Activated naive CD4-positive, alpha-beta T cell treated with anti-CD3 and anti-CD28 coated beads for 36 hours (primary cell): ENCODE measurements around the gene ANKS1A. TPM values are rescaled to one million over a fixed set of nuclear protein-coding genes. Genes with fewer than 3 reads are reported as not detected.

Experiments used
- CTCF ChIA-PET: fragments of 350-600 bp; sonication (Branson Sonifier 250); formaldehyde crosslinking; loops from one replicate; lab custom pipeline; 2021; ENCODE audit warnings: antibody characterized with exemption; lab: Charles Lee
- DNase-seq: peaks from one replicate; pipeline ENCODE4 v3.0.0-alpha.2; 2020
- H3K27ac Mint-ChIP-seq: one replicate; pipeline ENCODE4 v1.8.0; 2021; ENCODE audit warnings: mild to moderate bottlenecking, mixed read lengths
- H3K27me3 Mint-ChIP-seq: one replicate; pipeline ENCODE4 v1.8.0; 2021; ENCODE audit warnings: low read depth, mixed read lengths
- H3K36me3 Mint-ChIP-seq: one replicate; pipeline ENCODE4 v1.8.0; 2021; ENCODE audit warnings: low read depth, mixed read lengths
- H3K4me1 Mint-ChIP-seq: one replicate; pipeline ENCODE4 v1.8.0; 2021; ENCODE audit warnings: low read depth, mixed read lengths
- H3K4me3 Mint-ChIP-seq: one replicate; pipeline ENCODE4 v1.8.0; 2021; ENCODE audit warnings: mild to moderate bottlenecking, moderate library complexity, mixed read lengths
- H3K9me3 Mint-ChIP-seq: one replicate; pipeline ENCODE4 v1.8.0; 2021; ENCODE audit warnings: mixed read lengths
- intact Hi-C: fragments of 100-400 bp; cut with micrococcal nuclease; formaldehyde crosslinking; loops from one replicate; pipeline ENCODE4 v1.15.1; 2023
- total RNA-seq, 2 experiments: library from RNA; stranded (reverse); gene quantifications; one replicate each; pipeline ENCODE4 v1.2.3, GENCODE V29; 2021

ANKS1A gene
- total RNA-seq, 2 experiments from 2014 or later: 6.5 to 6.8 TPM

DNA sequence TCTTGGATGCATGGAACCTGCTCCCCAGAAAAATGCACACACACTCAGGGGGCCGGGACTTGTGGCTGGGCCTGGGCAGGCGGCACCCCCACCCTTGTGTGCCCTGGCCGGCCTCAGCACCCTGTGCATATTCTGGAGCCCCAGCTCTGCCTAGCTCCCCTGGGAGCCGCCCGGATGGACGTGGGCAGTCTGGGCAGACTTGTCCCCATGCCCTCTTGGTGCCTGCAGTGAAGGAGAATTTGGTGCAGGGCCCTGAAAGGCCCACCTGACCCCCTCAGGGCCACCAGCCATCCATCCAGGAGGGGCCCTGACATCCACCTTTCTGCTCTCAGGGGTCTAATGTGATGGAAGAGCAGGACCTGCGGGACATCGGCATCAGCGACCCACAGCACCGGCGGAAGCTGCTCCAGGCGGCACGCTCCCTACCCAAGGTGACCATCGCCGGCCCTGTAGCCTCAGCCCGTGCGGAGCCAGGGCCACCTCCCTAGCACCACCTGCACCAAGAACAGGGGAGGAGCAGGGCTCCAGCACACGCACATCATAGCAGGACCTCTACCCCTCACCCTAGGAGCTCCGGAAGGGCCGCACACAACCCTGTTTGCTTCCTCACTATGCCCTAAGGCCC lies 189.3 kb downstream of the ANKS1A start:
- DNase-seq: no peak
- CTCF ChIA-PET: no interaction called here
- intact Hi-C loops: no loop called here
- Mint-ChIP-seq H3K27me3 (no peaks in the 10 kb centered on the region), H3K4me3 (no peak overlapping the region), H3K9me3 (no peaks in the 10 kb centered on the region), H3K4me1 (no peaks in the 10 kb centered on the region), H3K27ac (no peak overlapping the region), H3K36me3 (peaks cover 7% of the 10 kb centered on the region)

DNA sequence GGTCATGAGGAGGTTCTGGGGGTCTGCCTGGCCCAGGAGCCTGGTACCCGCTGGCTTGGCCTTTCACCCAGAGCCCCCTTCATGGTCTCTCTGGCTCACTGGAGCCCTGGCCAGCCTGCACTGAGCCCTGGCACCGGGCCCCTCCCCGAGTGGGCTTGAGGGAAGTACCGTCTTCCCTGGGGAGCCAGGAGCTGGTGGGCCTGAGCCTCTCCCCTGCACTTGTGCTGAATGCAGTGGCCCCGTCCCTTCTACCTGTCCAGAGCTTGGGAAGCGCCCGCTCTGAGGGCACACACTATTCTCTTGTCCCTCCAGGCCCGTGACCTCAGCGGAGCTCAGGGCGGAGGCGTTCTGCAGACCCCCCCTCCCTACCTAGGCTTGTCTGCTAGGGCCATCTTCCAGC lies 189.8 kb downstream of the ANKS1A start:
- H3K36me3 Mint-ChIP-seq: peaks cover 7% of the 10 kb centered on the region
- DNase-seq: no peak
- no peaks in the 10 kb centered on the region for H3K4me1 Mint-ChIP-seq
- no peak overlapping the region for H3K4me3 Mint-ChIP-seq
- H3K27me3 Mint-ChIP-seq: no peaks in the 10 kb centered on the region
- intact Hi-C loops: no loop called here
- H3K9me3 Mint-ChIP-seq: no peaks in the 10 kb centered on the region
- H3K27ac Mint-ChIP-seq: no peak overlapping the region
- CTCF ChIA-PET: no interaction called here

DNA sequence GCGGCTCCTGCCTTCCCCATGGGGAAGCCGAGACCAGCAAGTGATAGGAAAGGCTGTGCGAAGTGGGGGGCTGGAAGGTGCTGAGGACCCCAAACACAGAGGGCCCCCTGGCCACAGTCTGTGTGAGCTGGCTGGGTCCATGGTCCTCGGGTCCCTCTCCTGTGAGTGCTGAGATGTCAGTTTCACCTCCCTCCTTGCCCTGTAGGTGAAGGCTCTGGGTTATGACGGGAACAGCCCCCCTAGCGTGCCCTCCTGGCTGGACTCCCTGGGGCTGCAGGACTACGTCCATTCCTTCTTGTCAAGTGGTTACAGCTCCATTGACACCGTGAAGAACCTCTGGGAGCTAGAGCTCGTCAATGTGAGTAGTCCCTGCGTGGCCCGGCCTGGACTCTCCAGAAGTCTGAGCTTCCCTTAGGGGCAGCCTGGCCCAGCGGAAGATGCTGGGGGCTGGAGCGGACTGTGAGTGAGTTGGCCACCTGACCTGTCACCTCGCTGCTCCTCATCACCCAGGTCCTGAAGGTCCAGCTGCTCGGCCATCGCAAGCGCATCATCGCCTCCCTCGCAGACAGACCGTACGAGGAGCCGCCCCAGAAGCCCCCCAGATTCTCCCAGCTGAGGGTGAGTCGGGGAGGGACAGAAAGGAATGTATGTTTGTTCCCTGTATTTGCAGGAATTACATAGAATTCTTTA lies 190.4 kb downstream of the ANKS1A start:
- no peak overlapping the region for H3K27ac Mint-ChIP-seq
- DNase-seq: no peak
- no peaks in the 10 kb centered on the region for H3K27me3 Mint-ChIP-seq
- no peaks in the 10 kb centered on the region for H3K4me1 Mint-ChIP-seq
- CTCF ChIA-PET: no interaction called here
- H3K36me3 Mint-ChIP-seq: peaks cover 7% of the 10 kb centered on the region
- intact Hi-C loops: no loop called here
- no peaks in the 10 kb centered on the region for H3K9me3 Mint-ChIP-seq
- no peak overlapping the region for H3K4me3 Mint-ChIP-seq

DNA sequence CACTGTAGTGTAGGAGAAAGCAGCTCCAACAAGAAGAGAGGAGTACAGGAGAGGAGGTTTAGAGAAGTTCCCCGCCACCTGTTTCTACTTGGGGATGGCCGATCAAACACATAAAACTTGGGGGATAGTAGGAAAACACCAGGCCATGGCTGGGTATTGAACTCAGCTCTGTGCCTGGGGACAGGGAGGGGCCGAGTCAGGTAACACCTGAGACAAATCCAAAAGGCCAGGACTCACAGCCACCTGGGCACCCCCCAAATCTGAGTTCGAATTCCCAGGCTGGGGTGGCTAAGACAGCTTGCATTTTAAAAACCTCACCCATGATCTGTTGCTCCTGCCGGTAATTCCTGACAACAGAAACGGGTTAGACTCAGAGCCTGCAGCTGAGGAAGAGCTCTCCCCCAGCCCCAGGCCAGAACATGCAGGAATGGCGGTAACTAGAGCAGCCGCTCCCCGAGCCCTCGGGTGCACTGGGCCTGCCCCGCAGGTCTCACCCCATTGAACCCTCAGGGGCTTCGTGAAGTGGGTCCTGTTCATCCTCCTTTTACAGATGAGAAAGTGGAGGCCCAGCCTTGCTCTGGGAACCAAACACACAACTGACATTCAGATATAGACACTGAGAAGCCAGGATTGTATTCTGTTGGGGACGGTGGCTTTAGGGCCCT lies 191.1 kb downstream of the ANKS1A start:
- H3K36me3 Mint-ChIP-seq: peaks cover 7% of the 10 kb centered on the region
- no peaks in the 10 kb centered on the region for H3K9me3 Mint-ChIP-seq
- H3K27ac Mint-ChIP-seq: no peak overlapping the region
- no peaks in the 10 kb centered on the region for H3K27me3 Mint-ChIP-seq
- no peak for DNase-seq
- intact Hi-C loops: no loop called here
- CTCF ChIA-PET: no interaction called here
- H3K4me1 Mint-ChIP-seq: no peaks in the 10 kb centered on the region
- H3K4me3 Mint-ChIP-seq: no peak overlapping the region

DNA sequence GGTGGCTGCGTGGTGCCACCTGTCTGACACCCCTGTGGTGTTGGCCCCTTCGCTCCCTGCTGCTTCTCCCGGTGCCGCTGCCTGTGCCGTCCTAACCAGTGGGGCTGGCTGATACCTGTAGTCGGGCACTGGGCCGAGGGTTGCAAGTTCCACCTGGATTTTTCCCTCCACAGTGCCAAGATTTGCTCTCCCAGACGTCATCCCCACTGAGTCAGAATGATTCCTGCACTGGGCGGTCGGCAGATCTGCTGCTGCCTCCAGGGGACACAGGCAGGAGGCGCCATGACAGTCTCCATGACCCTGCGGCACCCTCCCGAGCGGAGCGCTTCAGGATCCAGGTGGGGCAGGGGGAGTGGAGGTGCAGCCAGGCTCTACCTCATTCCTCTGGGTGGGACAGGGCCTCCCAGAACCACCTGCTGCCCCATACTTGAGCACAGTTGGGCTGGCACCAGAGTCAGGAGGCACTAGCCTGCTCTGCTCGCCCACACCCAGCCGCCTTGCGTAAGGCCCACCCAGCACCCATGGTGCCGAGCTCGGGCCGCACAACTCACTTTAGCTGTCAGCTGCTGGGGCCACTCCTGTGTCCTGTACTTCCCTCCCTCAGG lies 191.9 kb downstream of the ANKS1A start:
- intact Hi-C loops: no loop called here
- Mint-ChIP-seq H3K4me3 (no peak overlapping the region), H3K9me3 (no peaks in the 10 kb centered on the region), H3K4me1 (no peaks in the 10 kb centered on the region), H3K27me3 (no peaks in the 10 kb centered on the region), H3K36me3 (peaks cover 7% of the 10 kb centered on the region), H3K27ac (no peak overlapping the region)
- DNase-seq: no peak
- CTCF ChIA-PET: no interaction called here

DNA sequence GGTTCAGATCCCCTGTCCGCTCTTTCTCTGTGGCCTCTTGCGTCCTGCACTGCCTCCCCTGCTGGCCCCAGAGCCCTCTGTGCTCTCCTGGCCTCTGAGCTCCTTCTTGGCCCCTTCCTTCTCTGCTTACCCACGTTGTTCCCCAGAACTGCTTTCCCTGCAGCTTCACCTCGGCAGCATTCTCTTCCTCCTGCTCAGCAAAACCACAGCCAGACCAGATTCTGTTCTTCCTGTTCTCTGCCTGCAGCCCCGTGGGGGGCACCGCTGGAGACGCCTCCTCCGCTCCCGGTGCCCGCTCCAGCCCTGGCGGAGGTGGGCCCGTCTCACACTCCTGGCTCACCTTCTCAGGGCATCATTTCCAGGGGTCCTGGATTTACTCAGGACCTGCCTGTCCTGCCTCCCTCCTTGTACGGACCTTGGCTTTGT lies 192.4 kb downstream of the ANKS1A start:
- Mint-ChIP-seq H3K9me3 (no peaks in the 10 kb centered on the region), H3K36me3 (peaks cover 12% of the 10 kb centered on the region), H3K27me3 (no peaks in the 10 kb centered on the region), H3K27ac (no peak overlapping the region), H3K4me3 (no peak overlapping the region), H3K4me1 (no peaks in the 10 kb centered on the region)
- DNase-seq: no peak
- intact Hi-C loops: no loop called here
- CTCF ChIA-PET: no interaction called here

DNA sequence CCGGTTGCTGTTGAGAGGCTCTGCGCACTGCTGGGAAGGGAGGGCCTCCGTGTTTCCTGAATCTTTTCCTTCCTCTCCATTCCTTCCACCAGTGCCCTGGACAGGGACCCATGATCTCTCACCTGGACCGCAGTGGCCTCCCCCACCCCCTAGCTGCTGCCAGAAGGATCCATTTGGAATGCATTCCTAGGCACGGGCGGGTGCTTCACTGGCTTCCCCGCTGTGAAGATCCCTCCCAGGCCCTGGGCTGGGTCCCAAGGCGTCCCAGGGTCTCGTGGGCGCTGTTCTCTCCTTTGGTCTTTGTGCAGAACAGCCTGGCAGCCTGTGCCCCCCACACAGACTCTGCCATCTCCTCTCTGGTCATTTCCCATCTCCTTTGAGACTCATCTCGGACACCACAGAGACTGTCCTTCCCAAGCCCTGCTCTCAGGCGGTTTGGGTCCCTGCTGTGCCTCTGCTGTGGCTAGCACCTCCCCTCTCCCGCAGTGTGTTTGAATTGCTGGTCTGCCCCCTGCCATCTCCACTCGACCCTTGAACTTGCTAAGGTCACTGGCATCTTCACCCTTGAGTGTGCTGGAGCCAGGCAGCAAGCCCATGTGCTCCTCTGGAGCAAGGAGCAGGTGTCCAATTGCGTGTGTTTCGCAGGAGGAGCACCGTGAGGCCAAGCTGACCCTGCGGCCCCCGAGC lies 193.1 kb downstream of the ANKS1A start:
- no peaks in the 10 kb centered on the region for H3K9me3 Mint-ChIP-seq
- intact Hi-C loops: no loop called here
- H3K27ac Mint-ChIP-seq: peak overlapping the region; percentile 46
- H3K4me3 Mint-ChIP-seq: no peak overlapping the region
- DNase-seq: no peak
- H3K36me3 Mint-ChIP-seq: peaks cover 14% of the 10 kb centered on the region
- CTCF ChIA-PET: no interaction called here
- H3K27me3 Mint-ChIP-seq: no peaks in the 10 kb centered on the region
- H3K4me1 Mint-ChIP-seq: no peaks in the 10 kb centered on the region

DNA sequence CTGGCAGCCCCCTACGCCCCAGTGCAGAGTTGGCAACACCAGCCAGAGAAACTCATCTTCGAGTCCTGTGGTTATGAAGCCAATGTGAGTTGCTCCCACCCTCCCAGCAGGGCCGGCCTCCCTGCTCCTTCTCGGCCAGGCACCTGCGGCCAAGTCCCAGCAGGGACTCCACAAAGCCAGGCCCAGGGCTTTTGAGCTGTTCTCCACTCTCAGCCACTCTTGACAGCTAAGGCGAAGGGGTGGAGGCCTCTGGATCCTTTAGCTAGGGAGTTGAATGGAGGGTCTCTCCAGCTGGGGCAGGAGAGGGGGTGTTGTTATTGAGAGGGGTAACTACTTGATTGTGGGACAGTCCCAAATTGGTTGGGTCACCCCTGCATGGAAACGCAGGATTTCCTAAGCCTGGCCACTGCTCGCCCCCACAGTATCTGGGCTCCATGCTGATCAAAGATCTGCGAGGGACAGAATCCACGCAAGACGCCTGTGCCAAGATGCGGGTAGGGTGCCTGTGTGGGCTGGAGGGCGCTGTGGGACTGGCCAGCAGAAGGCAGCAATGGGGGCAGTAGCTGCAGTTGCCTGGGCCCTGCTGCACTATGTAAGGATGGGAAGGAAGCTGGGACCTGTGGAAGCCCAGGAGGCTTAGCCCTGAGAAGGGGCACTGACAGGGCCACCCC lies 193.8 kb downstream of the ANKS1A start:
- no peak for DNase-seq
- Mint-ChIP-seq H3K9me3 (no peaks in the 10 kb centered on the region), H3K4me1 (no peaks in the 10 kb centered on the region), H3K4me3 (no peak overlapping the region), H3K36me3 (peaks cover 14% of the 10 kb centered on the region), H3K27ac (no peak overlapping the region), H3K27me3 (no peaks in the 10 kb centered on the region)
- CTCF ChIA-PET: no interaction called here
- intact Hi-C loops: no loop called here

DNA sequence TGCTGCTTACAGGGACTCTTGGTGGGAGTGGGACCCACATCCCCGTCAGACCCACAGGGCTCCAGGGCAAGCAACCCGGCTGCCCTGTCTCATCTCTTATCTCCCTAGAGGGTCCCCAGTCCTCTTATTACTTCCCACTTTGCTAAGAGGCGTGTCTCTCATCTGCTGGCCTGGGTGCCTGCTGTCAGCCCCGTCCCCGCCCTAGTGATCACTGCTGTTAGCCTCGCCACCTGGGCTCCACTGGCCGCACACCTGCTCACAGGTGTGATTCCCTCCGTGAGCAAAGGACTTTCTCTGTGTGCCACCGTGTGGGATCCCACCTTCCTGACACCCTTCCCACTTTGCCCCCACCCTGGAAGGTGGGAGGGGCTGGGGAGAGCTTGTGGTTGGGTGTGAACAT lies 194.5 kb downstream of the ANKS1A start:
- H3K27ac Mint-ChIP-seq: no peak overlapping the region
- no peaks in the 10 kb centered on the region for H3K27me3 Mint-ChIP-seq
- intact Hi-C loops: no loop called here
- H3K36me3 Mint-ChIP-seq: peaks cover 16% of the 10 kb centered on the region
- H3K4me3 Mint-ChIP-seq: no peak overlapping the region
- CTCF ChIA-PET: no interaction called here
- H3K9me3 Mint-ChIP-seq: no peaks in the 10 kb centered on the region
- DNase-seq: no peak
- H3K4me1 Mint-ChIP-seq: no peaks in the 10 kb centered on the region

DNA sequence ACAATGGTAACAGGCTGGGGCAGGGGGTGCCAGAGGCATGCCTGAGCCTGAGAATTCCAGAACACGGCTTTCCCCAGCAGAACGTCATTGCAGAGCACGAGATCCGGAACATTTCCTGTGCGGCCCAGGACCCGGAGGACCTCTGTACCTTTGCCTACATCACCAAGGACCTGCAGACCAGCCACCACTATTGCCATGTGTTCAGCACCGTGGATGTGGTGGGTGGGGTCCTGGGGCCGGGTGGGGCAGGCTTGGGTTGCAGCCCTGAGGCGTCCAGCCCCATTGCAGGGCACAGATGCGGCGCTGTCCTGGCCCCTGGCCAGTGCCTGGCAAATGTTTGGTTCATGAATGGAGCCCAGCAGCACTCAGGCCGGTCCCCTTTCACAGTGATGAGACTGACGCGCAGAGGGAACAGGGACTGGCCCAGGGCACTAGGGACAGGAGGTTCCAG lies 195.0 kb downstream of the ANKS1A start:
- no peak for DNase-seq
- H3K4me1 Mint-ChIP-seq: no peaks in the 10 kb centered on the region
- H3K9me3 Mint-ChIP-seq: no peaks in the 10 kb centered on the region
- H3K4me3 Mint-ChIP-seq: no peak overlapping the region
- no peaks in the 10 kb centered on the region for H3K27me3 Mint-ChIP-seq
- intact Hi-C loops: no loop called here
- H3K27ac Mint-ChIP-seq: no peak overlapping the region
- CTCF ChIA-PET: no interaction called here
- H3K36me3 Mint-ChIP-seq: peaks cover 18% of the 10 kb centered on the region

DNA sequence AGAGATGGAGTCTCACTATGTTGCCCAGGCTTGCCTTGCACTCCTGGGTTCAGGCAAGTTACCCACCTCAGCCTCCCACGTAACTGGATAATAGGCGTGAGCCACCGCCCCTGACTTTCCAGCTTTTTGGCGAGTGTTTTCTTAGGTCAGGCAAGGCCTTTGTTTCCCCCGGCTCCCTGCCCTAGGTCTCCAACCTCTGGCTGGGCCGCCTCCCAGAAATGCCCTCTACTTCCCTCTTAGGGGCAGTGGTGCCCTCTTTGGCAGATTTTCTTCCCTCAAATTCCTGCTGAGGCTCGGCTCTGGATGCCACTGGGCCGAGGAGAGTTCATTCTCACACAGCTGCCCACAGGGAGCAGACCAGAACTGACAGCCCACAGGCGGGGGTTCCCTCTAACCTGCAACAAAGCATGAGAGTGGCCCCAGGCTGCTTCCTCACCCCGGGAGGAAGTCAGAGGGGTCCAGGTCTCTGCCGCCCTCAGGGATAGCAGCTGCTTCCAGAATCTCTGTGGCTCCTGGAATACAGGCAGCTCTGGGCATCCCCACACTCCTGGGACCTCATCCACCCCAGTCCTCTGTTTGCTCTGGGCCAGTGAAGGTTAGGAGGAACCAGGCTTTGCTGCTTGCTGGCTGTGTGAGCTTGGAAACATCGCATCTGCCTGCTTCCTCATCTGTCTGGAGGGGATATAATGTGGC lies 195.6 kb downstream of the ANKS1A start:
- Mint-ChIP-seq H3K27me3 (no peaks in the 10 kb centered on the region), H3K4me1 (no peaks in the 10 kb centered on the region), H3K36me3 (peaks cover 14% of the 10 kb centered on the region), H3K4me3 (no peak overlapping the region), H3K9me3 (no peaks in the 10 kb centered on the region), H3K27ac (no peak overlapping the region)
- intact Hi-C loops: no loop called here
- DNase-seq: no peak
- CTCF ChIA-PET: no interaction called here
